Measurements from ENCODE around the gene TRIP11. TPM values are rescaled to one million over a fixed set of nuclear protein-coding genes. Genes with fewer than 3 reads are reported as not detected.

Gene TRIP11
- total and polyA plus RNA-seq, 2 donors (not counting 1 experiment from before 2014, with no cell fraction given), result 28.6 to 50.4 TPM

DNA sequence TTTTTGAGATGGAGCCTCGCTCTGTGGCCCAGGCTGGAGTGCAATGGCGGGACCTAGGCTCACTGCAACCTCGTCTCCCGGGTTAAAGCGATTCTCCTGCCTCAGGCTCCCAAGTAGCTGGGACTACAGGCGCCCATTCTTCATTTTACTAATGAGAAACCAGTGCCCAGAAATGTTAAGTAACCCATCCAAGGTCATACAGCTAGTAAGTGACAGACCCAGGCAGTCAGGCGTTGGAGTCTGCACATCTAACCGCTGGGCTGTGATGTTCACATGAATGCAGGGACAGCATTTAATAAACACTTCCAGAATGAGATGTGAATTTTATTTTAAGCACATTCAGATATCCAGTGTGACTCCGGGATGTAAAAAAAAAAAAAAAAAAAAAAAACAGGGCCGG lies 1.3 kb upstream of the TRIP11 start:
- Histone ChIP-seq H3K4me2 (ENCODE audit: extremely low read depth, insufficient read depth, low read length) (peak overlapping the region; percentile 99), H2AFZ (ENCODE audit: low read length) (no peak overlapping the region), H3K27ac (ENCODE audit: insufficient read depth, low read length) (no peak overlapping the region), H3K79me2 (ENCODE audit: control insufficient read depth, insufficient read depth, low read length) (peaks cover 34% of the 10 kb centered on the region), H3K36me3 (ENCODE audit: control insufficient read depth, insufficient read depth, low read length) (peaks cover 2% of the 10 kb centered on the region), H3K4me3 (replicated peaks in 1 of 4; ENCODE audit: control extremely low read depth in 1 of 4, insufficient read depth in 1 of 4, low read depth in 3 of 4, low read length in 4 of 4) (peak overlapping the region in 2 of 4 experiments; percentile 87 to 98), H3K9ac (ENCODE audit: insufficient read depth, low read length) (no peak overlapping the region), H3K4me1 (ENCODE audit: control insufficient read depth, extremely low read depth, insufficient read depth, low read length) (peaks cover 2% of the 10 kb centered on the region), H3K27me3 (ENCODE audit: control insufficient read depth, insufficient read depth, low read length) (no peaks in the 10 kb centered on the region), H3K9me3 (ENCODE audit: control insufficient read depth, insufficient read depth, low read depth, low read length) (no peaks in the 10 kb centered on the region), H4K20me1 (ENCODE audit: control insufficient read depth, extremely low read depth, insufficient read depth, low read length) (no peaks in the 10 kb centered on the region)
- no peak for DNase-seq (ENCODE audit: low read depth in 2 of 2)
- TF ChIP-seq EZH2 (IDR thresholded peaks at IDR 0.05; ENCODE audit: low read length, missing control alignments), result no peak
- TF ChIP-seq, protein P1, sequence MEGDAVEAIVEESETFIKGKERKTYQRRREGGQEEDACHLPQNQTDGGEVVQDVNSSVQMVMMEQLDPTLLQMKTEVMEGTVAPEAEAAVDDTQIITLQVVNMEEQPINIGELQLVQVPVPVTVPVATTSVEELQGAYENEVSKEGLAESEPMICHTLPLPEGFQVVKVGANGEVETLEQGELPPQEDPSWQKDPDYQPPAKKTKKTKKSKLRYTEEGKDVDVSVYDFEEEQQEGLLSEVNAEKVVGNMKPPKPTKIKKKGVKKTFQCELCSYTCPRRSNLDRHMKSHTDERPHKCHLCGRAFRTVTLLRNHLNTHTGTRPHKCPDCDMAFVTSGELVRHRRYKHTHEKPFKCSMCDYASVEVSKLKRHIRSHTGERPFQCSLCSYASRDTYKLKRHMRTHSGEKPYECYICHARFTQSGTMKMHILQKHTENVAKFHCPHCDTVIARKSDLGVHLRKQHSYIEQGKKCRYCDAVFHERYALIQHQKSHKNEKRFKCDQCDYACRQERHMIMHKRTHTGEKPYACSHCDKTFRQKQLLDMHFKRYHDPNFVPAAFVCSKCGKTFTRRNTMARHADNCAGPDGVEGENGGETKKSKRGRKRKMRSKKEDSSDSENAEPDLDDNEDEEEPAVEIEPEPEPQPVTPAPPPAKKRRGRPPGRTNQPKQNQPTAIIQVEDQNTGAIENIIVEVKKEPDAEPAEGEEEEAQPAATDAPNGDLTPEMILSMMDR (conservative IDR thresholded peaks at IDR 0.05 in 1 of 2, IDR thresholded peaks at IDR 0.05 in 1 of 2; ENCODE audit: low read depth in 1 of 2, low read length in 2 of 2), result no peak

DNA sequence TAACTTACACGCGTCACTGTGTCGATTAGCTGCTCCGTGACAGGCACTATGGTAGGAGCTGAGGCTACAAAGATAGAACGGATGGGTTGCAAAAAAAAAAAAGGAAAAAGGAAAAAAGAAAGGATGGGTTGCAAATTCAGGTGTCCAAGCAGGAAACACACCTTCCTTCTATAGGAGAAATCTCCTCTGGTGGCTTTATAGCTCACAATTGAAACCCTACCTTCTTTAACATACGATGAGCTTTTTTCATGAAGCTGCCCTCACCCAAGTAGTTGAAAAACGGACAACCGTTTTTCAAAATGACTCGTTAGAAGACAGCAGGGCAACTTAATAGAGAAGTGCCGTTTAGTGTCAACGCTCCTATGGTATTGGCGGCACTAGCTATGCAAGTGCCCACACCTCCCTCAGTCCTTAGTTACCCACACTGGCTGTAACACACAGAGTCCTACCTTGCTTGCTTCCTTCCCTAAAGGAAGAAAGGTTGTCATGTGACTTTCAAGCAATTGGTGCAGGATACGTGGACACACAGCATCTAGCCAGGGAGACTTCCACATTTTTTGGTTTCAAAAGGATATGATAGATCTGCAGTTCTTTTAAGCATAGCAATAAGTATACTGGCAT lies 682 bp upstream of the TRIP11 start:
- Histone ChIP-seq H3K4me2 (ENCODE audit: extremely low read depth, insufficient read depth, low read length) (peak overlapping the region; percentile 99), H3K27ac (ENCODE audit: insufficient read depth, low read length) (peak overlapping the region; percentile 99), H2AFZ (ENCODE audit: low read length) (peak overlapping the region; percentile 87), H3K27me3 (ENCODE audit: control insufficient read depth, insufficient read depth, low read length) (no peaks in the 10 kb centered on the region), H3K36me3 (ENCODE audit: control insufficient read depth, insufficient read depth, low read length) (peaks cover 2% of the 10 kb centered on the region), H3K4me3 (replicated peaks in 1 of 4; ENCODE audit: control extremely low read depth in 1 of 4, insufficient read depth in 1 of 4, low read depth in 3 of 4, low read length in 4 of 4) (peak overlapping the region; percentile 63 to 98 (median 84)), H3K4me1 (ENCODE audit: control insufficient read depth, extremely low read depth, insufficient read depth, low read length) (peaks cover 2% of the 10 kb centered on the region), H3K9ac (ENCODE audit: insufficient read depth, low read length) (peak overlapping the region; percentile 98), H4K20me1 (ENCODE audit: control insufficient read depth, extremely low read depth, insufficient read depth, low read length) (no peaks in the 10 kb centered on the region), H3K9me3 (ENCODE audit: control insufficient read depth, insufficient read depth, low read depth, low read length) (no peaks in the 10 kb centered on the region), H3K79me2 (ENCODE audit: control insufficient read depth, insufficient read depth, low read length) (peaks cover 41% of the 10 kb centered on the region)
- TF ChIP-seq, protein P1 (conservative IDR thresholded peaks at IDR 0.05 in 1 of 2, IDR thresholded peaks at IDR 0.05 in 1 of 2; ENCODE audit: low read depth in 1 of 2, low read length in 2 of 2), result no peak
- TF ChIP-seq EZH2 (IDR thresholded peaks at IDR 0.05; ENCODE audit: low read length, missing control alignments), result no peak
- DNase-seq (ENCODE audit: low read depth in 2 of 2), result peak; percentile 19 to 59

DNA sequence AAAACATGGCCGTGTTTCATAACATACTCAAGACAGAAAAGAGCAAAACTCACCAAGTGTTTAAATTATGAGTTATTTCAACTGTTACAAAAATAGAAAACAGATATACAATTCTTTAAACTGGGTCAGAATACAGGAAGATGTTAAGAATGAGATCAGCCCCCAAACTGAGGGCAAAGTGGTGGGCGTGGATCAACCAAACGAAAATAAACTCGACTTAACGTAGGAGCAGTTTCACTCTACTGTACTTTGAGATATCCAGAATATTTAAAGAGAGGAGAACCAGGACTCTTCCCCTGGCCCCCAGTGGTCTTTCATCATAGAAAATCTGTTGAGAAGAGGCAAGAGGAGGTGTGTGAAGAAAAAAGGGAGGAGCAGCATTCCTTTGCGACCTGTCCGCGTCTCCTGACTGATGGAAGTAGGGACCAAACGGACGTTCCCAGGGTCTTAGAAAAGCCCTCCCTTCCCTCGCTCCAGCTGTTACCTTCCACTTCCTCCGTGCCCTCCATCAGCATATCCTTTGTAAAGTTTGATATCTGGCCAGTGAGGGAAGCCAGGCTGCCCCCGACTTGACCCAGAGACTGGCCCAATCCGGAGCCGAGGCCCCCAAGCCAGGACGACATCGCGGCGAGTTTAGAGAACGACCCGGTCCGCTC lies 668 bp downstream of the TRIP11 start:
- H3K9ac ChIP-seq (ENCODE audit: insufficient read depth, low read length), result peak overlapping the region; percentile 98
- peak overlapping the region; percentile 99 for H3K27ac ChIP-seq (ENCODE audit: insufficient read depth, low read length)
- TF ChIP-seq, protein P1 (conservative IDR thresholded peaks at IDR 0.05 in 1 of 2, IDR thresholded peaks at IDR 0.05 in 1 of 2; ENCODE audit: low read depth in 1 of 2, low read length in 2 of 2), result no peak
- TF ChIP-seq EZH2 (IDR thresholded peaks at IDR 0.05; ENCODE audit: low read length, missing control alignments), result no peak
- peaks cover 2% of the 10 kb centered on the region for H3K4me1 ChIP-seq (ENCODE audit: control insufficient read depth, extremely low read depth, insufficient read depth, low read length)
- H3K27me3 ChIP-seq (ENCODE audit: control insufficient read depth, insufficient read depth, low read length), result no peaks in the 10 kb centered on the region
- H3K79me2 ChIP-seq (ENCODE audit: control insufficient read depth, insufficient read depth, low read length), result peaks cover 50% of the 10 kb centered on the region
- no peaks in the 10 kb centered on the region for H4K20me1 ChIP-seq (ENCODE audit: control insufficient read depth, extremely low read depth, insufficient read depth, low read length)
- peak; percentile 55 to 88 for DNase-seq (ENCODE audit: low read depth in 2 of 2)
- H3K9me3 ChIP-seq (ENCODE audit: control insufficient read depth, insufficient read depth, low read depth, low read length), result no peaks in the 10 kb centered on the region
- peak overlapping the region; percentile 69 for H3K4me2 ChIP-seq (ENCODE audit: extremely low read depth, insufficient read depth, low read length)
- H3K36me3 ChIP-seq (ENCODE audit: control insufficient read depth, insufficient read depth, low read length), result peaks cover 2% of the 10 kb centered on the region
- peak overlapping the region; percentile 45 for H2AFZ ChIP-seq (ENCODE audit: low read length)
- H3K4me3 ChIP-seq (replicated peaks in 1 of 4; ENCODE audit: control extremely low read depth in 1 of 4, insufficient read depth in 1 of 4, low read depth in 3 of 4, low read length in 4 of 4), result peak overlapping the region; percentile 63 to 98 (median 84)

Measured in fibroblast of lung (primary cell).